Trophoblast cell (in vitro differentiated cells and primary cell): ENCODE results near the gene LCN12.

Source experiments
- DNase-seq, 2 donors: peaks; one replicate each; pipeline ENCODE4 v3.0.0-alpha.2; 2016
- H2AFZ ChIP-seq: 2 replicates; pipeline ENCODE4 v1.6.1; 2013; ENCODE audit warnings: low read length, moderate library complexity, mild to moderate bottlenecking; ENCODE audit not compliant: insufficient read depth, poor library complexity
- H2AK5ac ChIP-seq: 2 replicates; pipeline ENCODE4 v1.6.1; 2013; ENCODE audit warnings: mild to moderate bottlenecking, low read length
- H2BK120ac ChIP-seq: 2 replicates; pipeline ENCODE4 v1.6.1; 2013; ENCODE audit warnings: low read length, mild to moderate bottlenecking, moderate library complexity; ENCODE audit not compliant: insufficient read depth, poor library complexity
- H2BK12ac ChIP-seq: 2 replicates; pipeline ENCODE4 v1.6.1; 2013; ENCODE audit warnings: mild to moderate bottlenecking, low read length, moderate library complexity
- H2BK5ac ChIP-seq: 2 replicates; pipeline ENCODE4 v1.6.1; 2013; ENCODE audit warnings: low read length, low read depth, moderate library complexity, mild to moderate bottlenecking; ENCODE audit not compliant: poor library complexity
- H3K14ac ChIP-seq: 2 replicates; pipeline ENCODE4 v1.6.1; 2013; ENCODE audit warnings: mild to moderate bottlenecking, low read length
- H3K18ac ChIP-seq: 2 replicates; pipeline ENCODE4 v1.6.1; 2013; ENCODE audit warnings: mild to moderate bottlenecking, low read length
- H3K23ac ChIP-seq: 2 replicates; pipeline ENCODE4 v1.6.1; 2013; ENCODE audit warnings: low read length
- H3K27ac ChIP-seq: 2 replicates; pipeline ENCODE4 v1.5.1; 2013; ENCODE audit warnings: low read depth, mild to moderate bottlenecking, inconsistent platforms, low read length, moderate library complexity
- H3K27me3 ChIP-seq: 2 replicates; pipeline ENCODE4 v1.6.1; 2013; ENCODE audit warnings: inconsistent platforms, mild to moderate bottlenecking, low read length, moderate library complexity; ENCODE audit not compliant: insufficient read depth
- H3K36me3 ChIP-seq, 2 experiments: 1 replicate in 1 of 2; 2 replicates in 1 of 2; pipeline ENCODE4 v1.6.1; 2013; ENCODE audit warnings: low read length in 2 of 2, mild to moderate bottlenecking in 2 of 2, moderate library complexity in 1 of 2; ENCODE audit not compliant: insufficient read depth in 2 of 2, control insufficient read depth in 1 of 2
- H3K4ac ChIP-seq: 2 replicates; pipeline ENCODE4 v1.6.1; 2013; ENCODE audit warnings: low read depth, mild to moderate bottlenecking, low read length, moderate library complexity
- H3K4me1 ChIP-seq, 2 experiments: 1 replicate in 1 of 2; 2 replicates in 1 of 2; pipeline ENCODE4 v1.6.1; 2013; ENCODE audit warnings: low read length in 2 of 2, mild to moderate bottlenecking in 2 of 2, moderate library complexity in 1 of 2; ENCODE audit not compliant: insufficient read depth in 2 of 2, control insufficient read depth in 1 of 2
- H3K4me2 ChIP-seq: 2 replicates; pipeline ENCODE4 v1.6.1; 2013; ENCODE audit warnings: inconsistent platforms, mild to moderate bottlenecking, low read length, moderate library complexity
- H3K4me3 ChIP-seq: 2 replicates; pipeline ENCODE4 v1.5.1; 2013; ENCODE audit warnings: mild to moderate bottlenecking, low read depth, low read length, inconsistent platforms
- H3K79me1 ChIP-seq: one replicate; pipeline ENCODE4 v1.6.1; 2013; ENCODE audit warnings: low read length
- H3K79me2 ChIP-seq: 2 replicates; pipeline ENCODE4 v1.6.1; 2013; ENCODE audit warnings: low read length, mild to moderate bottlenecking; ENCODE audit not compliant: control insufficient read depth, insufficient read depth, poor library complexity
- H3K9ac ChIP-seq: 2 replicates; pipeline ENCODE4 v1.6.1; 2013; ENCODE audit warnings: mild to moderate bottlenecking, low read length
- H3K9me3 ChIP-seq: 2 replicates; pipeline ENCODE4 v1.6.1; 2013; ENCODE audit warnings: low read depth, mild to moderate bottlenecking, control low read depth, inconsistent platforms, low read length; ENCODE audit not compliant: insufficient read depth
- H4K12ac ChIP-seq: 2 replicates; pipeline ENCODE4 v1.6.1; 2013; ENCODE audit warnings: low read depth, mild to moderate bottlenecking, low read length, moderate library complexity
- H4K8ac ChIP-seq: 2 replicates; pipeline ENCODE4 v1.6.1; 2013; ENCODE audit warnings: low read depth, mild to moderate bottlenecking, low read length, moderate library complexity
- H4K91ac ChIP-seq: one replicate; pipeline ENCODE4 v1.6.1; 2013; ENCODE audit warnings: low read depth, mild to moderate bottlenecking, low read length, moderate library complexity
- WGBS: extraction: QIAGEN DNeasy Blood & Tissue Kit; methylation state at CpG from one replicate; pipeline ENCODE4 v1.1.7; 2013; ENCODE audit warnings: missing lambda C conversion rate; ENCODE audit not compliant: insufficient read length, insufficient coverage; ENCODE audit errors: extremely low coverage; 5-methylcytosine and 5-hydroxymethylcytosine counted together

The LCN12 gene

DNA sequence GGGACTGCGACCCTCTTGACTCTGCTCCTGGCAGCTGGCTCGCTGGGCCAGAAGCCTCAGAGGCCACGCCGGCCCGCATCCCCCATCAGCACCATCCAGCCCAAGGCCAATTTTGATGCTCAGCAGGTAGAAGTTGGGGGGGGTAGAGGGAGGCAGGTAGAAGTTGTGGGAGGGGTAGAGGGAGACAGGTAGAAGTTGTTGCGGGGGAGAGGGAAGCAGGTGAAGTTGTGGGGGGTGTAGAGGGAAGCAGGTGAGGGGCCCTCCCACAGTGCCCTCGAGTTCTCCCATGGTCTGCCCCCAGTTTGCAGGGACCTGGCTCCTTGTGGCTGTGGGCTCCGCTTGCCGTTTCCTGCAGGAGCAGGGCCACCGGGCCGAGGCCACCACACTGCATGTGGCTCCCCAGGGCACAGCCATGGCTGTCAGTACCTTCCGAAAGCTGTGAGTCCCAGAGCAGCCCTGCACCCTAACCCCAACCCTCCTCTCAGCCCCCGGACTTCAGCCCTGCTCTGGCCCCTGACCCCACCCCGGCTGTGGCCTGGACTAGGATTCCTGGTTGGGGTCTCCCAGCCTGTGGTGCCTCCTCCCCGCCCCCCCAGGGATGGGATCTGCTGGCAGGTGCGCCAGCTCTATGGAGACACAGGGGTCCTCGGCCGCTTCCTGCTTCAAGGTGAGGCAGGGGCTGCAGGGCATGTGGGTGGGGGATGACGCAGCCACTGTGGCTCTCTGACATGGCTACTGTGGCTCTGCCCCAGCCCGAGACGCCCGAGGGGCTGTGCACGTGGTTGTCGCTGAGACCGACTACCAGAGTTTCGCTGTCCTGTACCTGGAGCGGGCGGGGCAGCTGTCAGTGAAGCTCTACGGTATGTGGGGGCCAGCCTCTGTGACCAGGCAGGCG lies 6.5 kb upstream of the LCN12 start:
- Histone ChIP-seq H3K14ac (peak overlapping the region; percentile 41), H3K79me1 (peaks cover 19% of the 10 kb centered on the region), H3K9me3 (peaks cover 4% of the 10 kb centered on the region), H2BK120ac (no peak overlapping the region), H3K4ac (no peak overlapping the region), H3K23ac (no peak overlapping the region), H3K4me3 (no peak overlapping the region), H2BK5ac (no peak overlapping the region), H4K8ac (no peak overlapping the region), H2BK12ac (no peak overlapping the region), H4K12ac (no peak overlapping the region), H3K18ac (no peak overlapping the region), H2AK5ac (peak overlapping the region; percentile 78), H2AFZ (no peak overlapping the region), H4K91ac (peak overlapping the region; percentile 41), H3K9ac (no peak overlapping the region), H3K4me1 (peaks cover 15 to 21% of the 10 kb centered on the region in 2 experiments), H3K79me2 (peaks cover 16% of the 10 kb centered on the region), H3K27me3 (no peaks in the 10 kb centered on the region), H3K4me2 (no peak overlapping the region), H3K36me3 (peaks cover 28 to 29% of the 10 kb centered on the region in 2 experiments), H3K27ac (no peak overlapping the region)
- WGBS, result 100% methylated on average over 1 of the region's 30 CpGs
- peak; percentile 29 to 54 for DNase-seq

DNA sequence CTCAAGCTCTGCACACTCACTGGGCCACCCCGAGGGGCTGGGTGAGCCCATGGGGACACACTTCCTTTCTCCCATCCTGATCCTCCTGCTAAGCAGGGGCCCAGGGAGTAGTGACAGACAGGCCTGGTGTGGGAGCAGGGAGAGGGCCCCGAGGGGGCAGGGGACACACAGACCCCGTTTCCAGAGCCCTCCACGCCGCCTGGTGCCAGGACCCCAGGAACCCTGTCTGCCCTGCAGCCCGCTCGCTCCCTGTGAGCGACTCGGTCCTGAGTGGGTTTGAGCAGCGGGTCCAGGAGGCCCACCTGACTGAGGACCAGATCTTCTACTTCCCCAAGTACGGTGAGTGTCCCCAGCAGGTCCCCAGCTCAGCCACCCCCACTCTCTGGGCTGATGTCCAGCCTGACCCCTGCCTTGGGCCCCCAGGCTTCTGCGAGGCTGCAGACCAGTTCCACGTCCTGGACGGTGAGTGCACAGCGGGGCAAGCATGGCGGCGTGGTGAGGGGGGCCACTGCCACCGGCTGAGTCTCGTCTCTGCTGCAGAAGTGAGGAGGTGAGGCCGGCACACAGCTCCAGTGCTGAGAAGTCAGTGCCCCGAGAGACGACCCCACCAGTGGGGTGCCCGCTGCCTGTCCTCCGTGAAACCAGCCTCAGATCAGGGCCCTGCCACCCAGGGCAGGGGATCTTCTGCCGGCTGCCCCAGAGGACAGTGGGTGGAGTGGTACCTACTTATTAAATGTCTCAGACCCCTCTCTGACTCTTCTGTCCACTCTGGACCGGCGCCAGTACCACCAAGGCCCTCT lies 5.6 kb upstream of the LCN12 start:
- no peak overlapping the region for H3K4ac ChIP-seq
- peaks cover 3% of the 10 kb centered on the region for H3K9me3 ChIP-seq
- no peaks in the 10 kb centered on the region for H3K27me3 ChIP-seq
- H2BK12ac ChIP-seq, result no peak overlapping the region
- no peak overlapping the region for H2BK120ac ChIP-seq
- no peak for DNase-seq
- peak overlapping the region; percentile 15 for H4K91ac ChIP-seq
- H2AFZ ChIP-seq, result no peak overlapping the region
- H3K4me1 ChIP-seq, result peaks cover 15 to 23% of the 10 kb centered on the region in 2 experiments
- no peak overlapping the region for H3K18ac ChIP-seq
- H3K23ac ChIP-seq, result no peak overlapping the region
- H3K79me2 ChIP-seq, result peaks cover 16% of the 10 kb centered on the region
- no peak overlapping the region for H2BK5ac ChIP-seq
- no CpG with 5 or more reads among the region's 27 CpGs for WGBS
- no peak overlapping the region for H3K14ac ChIP-seq
- H4K12ac ChIP-seq, result no peak overlapping the region
- H2AK5ac ChIP-seq, result no peak overlapping the region
- no peak overlapping the region for H3K27ac ChIP-seq
- no peak overlapping the region for H3K4me3 ChIP-seq
- H3K9ac ChIP-seq, result no peak overlapping the region
- peaks cover 19% of the 10 kb centered on the region for H3K79me1 ChIP-seq
- H3K36me3 ChIP-seq, result peaks cover 20% of the 10 kb centered on the region in 2 experiments
- no peak overlapping the region for H3K4me2 ChIP-seq
- no peak overlapping the region for H4K8ac ChIP-seq

DNA sequence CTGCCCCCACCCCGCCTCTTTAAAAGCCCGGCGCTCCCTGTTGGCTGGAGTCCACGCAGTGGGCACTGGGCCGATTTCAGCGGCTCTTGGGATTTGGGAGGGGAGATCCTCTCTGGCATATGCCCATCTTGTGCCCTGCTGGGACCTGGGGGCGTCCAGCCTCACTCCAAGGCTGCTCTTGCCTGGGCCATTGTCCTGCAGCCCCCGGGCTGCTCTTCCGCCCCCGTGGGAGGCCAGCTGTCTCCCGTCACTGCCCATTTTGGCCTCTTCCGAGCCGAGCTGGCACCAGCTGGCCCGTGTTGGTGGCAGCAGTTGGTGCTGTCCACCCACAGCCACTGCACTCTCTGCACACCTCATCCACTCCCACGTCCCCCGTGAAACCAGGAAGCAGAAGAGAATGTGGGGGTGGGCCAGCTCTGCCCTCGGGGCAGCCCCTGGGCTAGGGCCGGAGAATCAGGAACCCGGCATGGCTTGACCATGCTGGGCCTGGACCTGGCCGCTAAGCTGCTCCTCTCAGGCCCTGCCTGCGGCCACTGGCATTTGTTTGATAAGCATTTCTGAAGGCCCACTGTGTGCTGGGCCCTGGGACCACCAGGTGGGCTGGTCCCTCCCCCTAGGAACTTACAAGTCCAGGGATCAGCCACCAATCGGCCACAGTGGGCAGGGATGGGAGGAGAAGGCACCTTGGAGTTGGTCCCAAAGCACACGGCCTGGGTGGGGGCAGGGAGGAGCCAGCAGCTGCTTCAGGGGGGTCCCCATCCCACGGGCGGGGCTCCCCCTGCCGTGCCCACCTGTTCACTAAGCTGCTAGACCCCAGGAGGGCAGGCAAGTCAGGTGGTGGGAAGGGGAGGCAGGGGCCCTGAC lies 4.8 kb upstream of the LCN12 start:
- peaks cover 3% of the 10 kb centered on the region for H3K9me3 ChIP-seq
- H2BK12ac ChIP-seq, result no peak overlapping the region
- H4K8ac ChIP-seq, result no peak overlapping the region
- no peak overlapping the region for H3K14ac ChIP-seq
- peaks cover 15 to 23% of the 10 kb centered on the region in 2 experiments for H3K4me1 ChIP-seq
- H2BK5ac ChIP-seq, result no peak overlapping the region
- no peak overlapping the region for H3K23ac ChIP-seq
- H3K36me3 ChIP-seq, result peaks cover 11 to 12% of the 10 kb centered on the region in 2 experiments
- no peak overlapping the region for H3K4ac ChIP-seq
- H3K79me1 ChIP-seq, result peaks cover 19% of the 10 kb centered on the region
- H3K18ac ChIP-seq, result no peak overlapping the region
- H2AFZ ChIP-seq, result no peak overlapping the region
- no CpG with 5 or more reads among the region's 26 CpGs for WGBS
- H4K12ac ChIP-seq, result no peak overlapping the region
- H3K4me2 ChIP-seq, result no peak overlapping the region
- H3K4me3 ChIP-seq, result no peak overlapping the region
- H3K27me3 ChIP-seq, result no peaks in the 10 kb centered on the region
- H3K79me2 ChIP-seq, result peaks cover 16% of the 10 kb centered on the region
- H3K9ac ChIP-seq, result no peak overlapping the region
- no peak overlapping the region for H3K27ac ChIP-seq
- peak overlapping the region; percentile 33 for H2BK120ac ChIP-seq
- H4K91ac ChIP-seq, result no peak overlapping the region
- DNase-seq, result no peak
- no peak overlapping the region for H2AK5ac ChIP-seq

DNA sequence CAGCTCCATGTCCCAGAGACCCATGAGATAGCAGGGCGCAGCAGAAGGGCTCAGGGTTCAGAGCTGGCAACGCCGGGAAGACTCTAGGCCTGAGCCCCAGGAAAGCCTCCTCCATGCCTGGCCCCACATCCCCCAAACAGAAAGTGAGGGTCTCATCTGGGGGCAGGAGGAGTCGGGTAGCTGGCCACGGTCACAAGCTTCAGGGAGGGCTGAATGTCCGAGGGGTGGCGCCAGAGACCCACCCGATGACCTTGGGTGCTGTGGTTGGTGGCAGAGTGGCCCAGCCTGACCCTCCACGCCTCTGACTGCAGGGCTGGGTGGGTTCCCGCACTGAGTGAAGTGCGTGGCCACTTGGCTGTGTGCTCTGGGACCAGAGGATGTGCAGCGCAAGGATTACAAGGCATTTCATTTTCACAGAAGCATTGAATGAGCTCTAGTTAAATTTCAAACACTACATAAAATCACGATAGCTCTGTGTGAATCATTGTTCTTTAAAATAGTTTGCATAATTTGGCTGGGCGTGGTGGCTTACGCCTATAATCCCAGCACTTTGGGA lies 4.0 kb upstream of the LCN12 start:
- Histone ChIP-seq H3K79me1 (peaks cover 19% of the 10 kb centered on the region), H3K4me2 (no peak overlapping the region), H3K14ac (no peak overlapping the region), H2BK12ac (no peak overlapping the region), H3K9me3 (peaks cover 3% of the 10 kb centered on the region), H4K91ac (no peak overlapping the region), H4K8ac (no peak overlapping the region), H3K18ac (no peak overlapping the region), H3K27ac (no peak overlapping the region), H3K4ac (no peak overlapping the region), H3K4me3 (no peak overlapping the region), H2BK120ac (peak overlapping the region; percentile 33), H3K4me1 (peaks cover 12 to 20% of the 10 kb centered on the region in 2 experiments), H3K23ac (no peak overlapping the region), H2AK5ac (no peak overlapping the region), H3K79me2 (peaks cover 16% of the 10 kb centered on the region), H3K27me3 (no peaks in the 10 kb centered on the region), H4K12ac (no peak overlapping the region), H3K9ac (no peak overlapping the region), H3K36me3 (peaks cover 4% of the 10 kb centered on the region in 2 experiments), H2BK5ac (no peak overlapping the region), H2AFZ (no peak overlapping the region)
- no CpG with 5 or more reads among the region's 15 CpGs for WGBS
- DNase-seq, result peak; percentile 18 to 48
